IPS-20b (cell line): ENCODE measurements around the gene PRUNE2.
"Not testable (repeated sequence)": the region's sequence is repeated elsewhere in the genome, so short reads cannot be mapped to it uniquely, and the experiment has no call there.

Experiments
- H3K27ac ChIP-seq: one replicate; pipeline ENCODE4 v1.5.1; 2013; ENCODE audit warnings: low read length
- H3K27me3 ChIP-seq: 2 replicates; pipeline ENCODE4 v1.6.1; 2013; ENCODE audit warnings: mild to moderate bottlenecking, low read length, inconsistent platforms; ENCODE audit not compliant: insufficient read depth
- H3K36me3 ChIP-seq: 2 replicates; pipeline ENCODE4 v1.6.1; 2013; ENCODE audit warnings: low read depth, mild to moderate bottlenecking, inconsistent platforms, low read length, moderate library complexity; ENCODE audit not compliant: insufficient read depth
- H3K4me1 ChIP-seq: 2 replicates; pipeline ENCODE4 v1.6.1; 2013; ENCODE audit warnings: mild to moderate bottlenecking, control low read depth, inconsistent platforms, low read length, moderate library complexity; ENCODE audit not compliant: insufficient read depth
- H3K4me3 ChIP-seq: 2 replicates; pipeline ENCODE4 v1.5.1; 2013; ENCODE audit warnings: mild to moderate bottlenecking, low read length, inconsistent platforms
- H3K9ac ChIP-seq: 2 replicates; pipeline ENCODE4 v1.6.1; 2013; ENCODE audit warnings: low read depth, mild to moderate bottlenecking, inconsistent platforms, low read length, moderate library complexity
- H3K9me3 ChIP-seq: 2 replicates; pipeline ENCODE4 v1.6.1; 2013; ENCODE audit warnings: mild to moderate bottlenecking, low read depth, low read length, inconsistent platforms; ENCODE audit not compliant: insufficient read depth

The PRUNE2 gene

GRCh38 chr9:76859860-76860259, 46.1 kb downstream of the PRUNE2 start:
- Histone ChIP-seq H3K36me3 (no peaks in the 10 kb centered on the region), H3K4me1 (peaks cover 7% of the 10 kb centered on the region; the same call in 1 of the 2 replicates), H3K9me3 (no peaks in the 10 kb centered on the region), H3K27ac (no peak overlapping the region), H3K4me3 (no peak overlapping the region), H3K27me3 (no peaks in the 10 kb centered on the region), H3K9ac (no peak overlapping the region)

DNA sequence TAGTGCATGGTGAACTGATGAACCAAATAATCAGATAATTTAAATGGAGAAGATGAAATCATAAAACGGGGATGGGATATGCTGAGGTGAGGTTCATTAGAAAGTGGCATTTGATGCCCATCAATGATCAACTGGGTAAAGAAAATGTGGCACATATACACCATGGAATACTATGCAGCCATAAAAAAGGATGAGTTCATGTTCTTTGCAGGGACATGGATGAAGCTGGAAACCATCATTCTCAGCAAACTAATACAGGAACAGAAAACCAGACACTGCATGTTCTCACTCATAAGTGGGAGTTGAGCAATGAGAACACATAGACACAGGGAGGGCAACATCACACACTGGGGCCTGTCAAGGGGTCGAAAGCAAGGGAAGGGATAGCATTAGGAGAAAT, 47.7 kb downstream of the PRUNE2 start:
- H3K9ac ChIP-seq, H3K4me1 ChIP-seq, H3K27me3 ChIP-seq, H3K27ac ChIP-seq, H3K9me3 ChIP-seq, H3K36me3 ChIP-seq, H3K4me3 ChIP-seq: not testable (repeated sequence)

- H3K27ac ChIP-seq, result no peak overlapping the region
- H3K4me3 ChIP-seq, result no peak overlapping the region
Observed at GRCh38 chr9:76856016-76856415, 49.9 kb downstream of the PRUNE2 start.

GRCh38 chr9:76855015-76855414, 50.9 kb downstream of the PRUNE2 start:
- H3K4me1 ChIP-seq, result no peaks in the 10 kb centered on the region
- no peaks in the 10 kb centered on the region for H3K27me3 ChIP-seq
- H3K27ac ChIP-seq, result no peak overlapping the region
- no peaks in the 10 kb centered on the region for H3K9me3 ChIP-seq
- no peak overlapping the region for H3K9ac ChIP-seq
- no peak overlapping the region for H3K4me3 ChIP-seq
- H3K36me3 ChIP-seq, result no peaks in the 10 kb centered on the region

More at GRCh38 chr9:76856016-76856415, 49.9 kb downstream of the PRUNE2 start:
- Histone ChIP-seq H3K9me3 (no peaks in the 10 kb centered on the region), H3K27me3 (no peaks in the 10 kb centered on the region), H3K4me1 (no peaks in the 10 kb centered on the region), H3K36me3 (no peaks in the 10 kb centered on the region), H3K9ac (no peak overlapping the region)

DNA sequence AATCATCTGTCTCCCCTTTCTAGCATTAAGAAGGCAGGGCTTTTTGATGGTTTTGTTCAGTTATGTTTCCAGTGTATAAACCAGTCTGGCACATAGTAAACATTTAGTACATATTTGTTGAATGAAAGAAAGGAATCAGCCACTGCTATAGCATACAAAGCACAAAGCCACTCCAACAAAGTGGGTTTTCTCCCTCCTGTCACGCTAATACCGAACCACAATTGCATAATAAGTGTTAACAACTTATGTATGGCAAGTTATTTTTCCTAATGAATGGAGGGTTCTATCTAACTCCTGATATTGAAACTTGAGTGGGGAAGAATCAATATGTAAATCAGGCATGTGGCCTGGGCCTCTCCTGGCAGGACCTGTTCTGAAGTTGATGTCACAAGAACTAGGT, 53.9 kb downstream of the PRUNE2 start:
- Histone ChIP-seq H3K27ac (no peak overlapping the region), H3K27me3 (no peaks in the 10 kb centered on the region), H3K4me3 (no peak overlapping the region), H3K4me1 (no peaks in the 10 kb centered on the region), H3K9me3 (no peaks in the 10 kb centered on the region), H3K36me3 (no peaks in the 10 kb centered on the region), H3K9ac (no peak overlapping the region)

DNA sequence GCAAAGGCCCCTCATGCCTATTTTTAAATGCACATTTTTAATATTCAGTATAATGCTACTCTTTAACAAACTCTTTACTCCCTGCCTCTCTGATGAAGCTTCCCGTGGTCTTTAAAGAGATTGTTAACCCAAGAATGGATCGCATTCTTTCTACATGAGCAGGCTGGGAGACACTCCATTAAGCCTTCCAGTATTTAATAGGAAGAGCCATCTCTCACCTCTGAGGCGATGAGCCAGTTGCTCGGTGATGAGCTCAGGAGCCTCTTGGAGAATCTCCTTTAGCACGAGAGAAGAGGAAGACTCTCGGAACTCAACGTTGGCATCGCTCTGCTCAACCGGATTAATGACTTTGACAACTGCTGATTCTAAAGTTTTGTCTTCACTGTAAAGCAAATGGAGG, 59.6 kb downstream of the PRUNE2 start:
- Histone ChIP-seq H3K9ac (no peak overlapping the region), H3K4me1 (no peaks in the 10 kb centered on the region), H3K27me3 (no peaks in the 10 kb centered on the region), H3K36me3 (no peaks in the 10 kb centered on the region), H3K27ac (no peak overlapping the region), H3K4me3 (no peak overlapping the region), H3K9me3 (no peaks in the 10 kb centered on the region)

DNA sequence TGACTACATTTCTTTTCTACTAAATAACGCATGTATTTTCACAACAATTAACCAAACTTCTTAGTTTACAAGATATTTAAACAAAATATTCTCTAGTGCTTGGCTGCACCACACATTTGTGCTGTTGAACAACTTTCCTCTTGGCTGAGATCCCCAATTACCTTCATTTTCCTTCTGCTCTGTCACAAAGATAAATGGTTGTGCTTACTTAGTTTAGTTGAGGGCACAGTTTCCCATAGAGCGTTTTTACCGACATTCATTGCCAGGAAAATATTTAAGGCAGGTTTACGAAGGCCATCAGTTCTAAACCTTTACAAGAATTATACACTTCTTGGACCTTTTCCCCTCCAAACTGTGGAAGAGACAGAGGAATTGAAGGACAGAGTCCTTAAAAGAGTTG, 60.7 kb downstream of the PRUNE2 start:
- no peaks in the 10 kb centered on the region for H3K4me1 ChIP-seq
- H3K36me3 ChIP-seq, result no peaks in the 10 kb centered on the region
- no peak overlapping the region for H3K27ac ChIP-seq
- no peaks in the 10 kb centered on the region for H3K9me3 ChIP-seq
- no peaks in the 10 kb centered on the region for H3K27me3 ChIP-seq
- no peak overlapping the region for H3K9ac ChIP-seq
- H3K4me3 ChIP-seq, result no peak overlapping the region

DNA sequence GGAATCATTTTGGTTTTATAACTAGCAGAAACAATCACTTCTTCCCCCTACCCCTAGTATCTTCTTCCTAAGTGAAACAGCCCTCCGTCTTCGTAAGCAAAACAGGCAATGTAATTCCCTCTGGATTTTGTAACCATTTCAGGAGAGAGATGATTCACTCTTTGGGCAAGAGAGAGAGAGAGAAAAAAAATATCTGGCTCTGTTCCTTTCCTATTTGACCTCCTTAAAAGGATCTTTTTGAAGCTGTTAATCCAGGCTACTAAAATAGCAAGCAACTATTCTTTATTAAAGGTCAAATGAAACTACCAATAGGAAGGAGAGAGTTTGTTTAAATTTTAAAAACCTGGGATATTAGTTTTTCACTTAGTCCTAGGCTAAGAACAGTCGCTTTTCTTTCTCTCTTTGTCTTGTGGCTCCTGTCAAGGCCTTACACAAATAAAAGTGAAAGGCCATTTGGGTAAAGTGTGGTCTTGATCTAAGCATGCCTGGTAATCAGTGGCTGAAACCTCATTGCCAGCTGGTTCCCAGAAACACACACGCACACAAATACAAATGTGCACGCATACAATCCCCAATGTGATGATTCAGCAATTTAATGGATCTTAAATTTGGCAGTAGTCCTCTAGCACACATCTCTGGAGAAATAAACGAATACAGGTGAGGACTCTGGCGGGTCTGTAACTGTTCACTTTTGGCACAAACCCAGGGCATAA, 70.2 kb downstream of the PRUNE2 start:
- H3K9me3 ChIP-seq, result no peaks in the 10 kb centered on the region
- no peak overlapping the region for H3K9ac ChIP-seq
- no peak overlapping the region for H3K27ac ChIP-seq
- H3K27me3 ChIP-seq, result no peaks in the 10 kb centered on the region
- no peak overlapping the region for H3K4me3 ChIP-seq
- H3K4me1 ChIP-seq, result peaks cover 11% of the 10 kb centered on the region; the same call in 1 of the 2 replicates
- no peaks in the 10 kb centered on the region for H3K36me3 ChIP-seq

DNA sequence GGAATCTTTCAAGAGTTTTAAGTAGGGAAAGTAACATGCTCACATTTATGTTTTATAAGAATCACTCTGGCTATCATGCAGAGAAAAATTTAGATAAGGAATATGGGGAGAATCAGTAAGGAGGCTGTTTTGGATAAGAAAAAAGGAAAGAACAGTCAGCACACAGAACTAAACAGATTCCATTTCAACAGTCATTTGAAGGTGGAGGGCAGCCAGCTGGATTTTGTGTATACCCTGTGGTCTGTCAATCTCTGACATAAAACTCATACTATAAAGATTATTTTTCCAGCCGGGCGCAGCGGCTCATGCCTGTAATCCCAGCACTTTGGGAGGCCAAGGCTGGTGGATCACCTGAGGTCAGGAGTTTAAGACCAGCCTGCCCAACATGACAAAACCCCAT, 77.5 kb downstream of the PRUNE2 start:
- Histone ChIP-seq H3K36me3 (no peaks in the 10 kb centered on the region), H3K9ac (no peak overlapping the region), H3K4me1 (peaks cover 7% of the 10 kb centered on the region; the same call in 1 of the 2 replicates), H3K27me3 (no peaks in the 10 kb centered on the region), H3K9me3 (no peaks in the 10 kb centered on the region), H3K27ac (no peak overlapping the region), H3K4me3 (no peak overlapping the region)

- Histone ChIP-seq H3K4me3 (no peak overlapping the region), H3K9me3 (no peaks in the 10 kb centered on the region), H3K27ac (no peak overlapping the region), H3K4me1 (peaks cover 7% of the 10 kb centered on the region; the same call in 1 of the 2 replicates), H3K36me3 (no peaks in the 10 kb centered on the region), H3K9ac (no peak overlapping the region), H3K27me3 (no peaks in the 10 kb centered on the region)
Observed at GRCh38 chr9:76827296-76828080, 78.4 kb downstream of the PRUNE2 start.

DNA sequence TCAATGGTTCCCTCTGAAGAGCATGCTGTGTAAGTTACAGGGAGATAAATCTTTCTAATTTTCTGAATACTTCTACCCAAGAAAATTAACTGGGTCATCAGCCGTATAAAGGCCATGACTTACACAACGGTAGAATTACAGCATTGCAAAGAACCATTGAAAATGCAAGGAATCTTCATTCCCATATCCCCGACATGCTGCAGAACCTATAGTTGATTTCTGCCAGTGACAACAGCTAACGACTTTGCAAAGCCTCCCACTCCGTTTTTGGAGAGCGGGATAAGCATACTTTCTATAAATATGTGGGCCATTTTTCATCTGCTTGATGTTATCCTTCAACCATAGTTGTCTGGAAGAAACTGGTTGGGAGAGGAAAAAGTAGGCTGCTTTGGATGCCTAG, 85.5 kb downstream of the PRUNE2 start:
- Histone ChIP-seq H3K27ac (no peak overlapping the region), H3K4me1 (peaks cover 7% of the 10 kb centered on the region; the same call in 1 of the 2 replicates), H3K9me3 (no peaks in the 10 kb centered on the region), H3K4me3 (no peak overlapping the region), H3K9ac (no peak overlapping the region), H3K36me3 (no peaks in the 10 kb centered on the region), H3K27me3 (no peaks in the 10 kb centered on the region)

GRCh38 chr9:76818271-76818670, 87.6 kb downstream of the PRUNE2 start:
- Histone ChIP-seq H3K36me3 (no peaks in the 10 kb centered on the region), H3K27ac (no peak overlapping the region), H3K9me3 (no peaks in the 10 kb centered on the region), H3K4me3 (no peak overlapping the region), H3K4me1 (no peaks in the 10 kb centered on the region), H3K9ac (no peak overlapping the region), H3K27me3 (no peaks in the 10 kb centered on the region)
